Endothelial cell (in vitro differentiated cells): Measurements from ENCODE around the gene ARPC5. TPM values are rescaled to one million over a fixed set of nuclear protein-coding genes. Genes with fewer than 3 reads are reported as not detected.

Source experiments
- DNase-seq: peaks from one replicate; pipeline ENCODE4 v3.0.0; 2021; ENCODE audit warnings: low spot score
- H3K27ac Mint-ChIP-seq: one replicate; pipeline ENCODE4 v1.8.0; 2021; ENCODE audit warnings: mixed read lengths, inconsistent platforms; ENCODE audit not compliant: unreplicated experiment
- H3K27me3 Mint-ChIP-seq: one replicate; pipeline ENCODE4 v1.8.0; 2021; ENCODE audit warnings: mild to moderate bottlenecking, moderate library complexity, mixed read lengths, inconsistent platforms; ENCODE audit not compliant: unreplicated experiment
- H3K36me3 Mint-ChIP-seq: one replicate; pipeline ENCODE4 v1.8.0; 2021; ENCODE audit warnings: mild to moderate bottlenecking, low read depth, mixed read lengths, inconsistent platforms; ENCODE audit not compliant: unreplicated experiment
- H3K4me1 Mint-ChIP-seq: one replicate; pipeline ENCODE4 v1.8.0; 2021; ENCODE audit warnings: mild to moderate bottlenecking, mixed read lengths, inconsistent platforms; ENCODE audit not compliant: unreplicated experiment
- H3K4me3 Mint-ChIP-seq: one replicate; pipeline ENCODE4 v1.8.0; 2021; ENCODE audit warnings: mild to moderate bottlenecking, mixed read lengths, inconsistent platforms; ENCODE audit not compliant: unreplicated experiment
- H3K9me3 Mint-ChIP-seq: one replicate; pipeline ENCODE4 v1.8.0; 2021; ENCODE audit warnings: mixed read lengths, inconsistent platforms; ENCODE audit not compliant: unreplicated experiment
- CTCF ChIP-seq: fragments of 200-600 bp; sonication (generic); IDR thresholded peaks from one replicate; pipeline ENCODE4 v1.5.0; 2021; ENCODE audit warnings: antibody characterized with exemption; ENCODE audit not compliant: unreplicated experiment
- total RNA-seq: library from RNA; stranded (reverse); fragmentation: NEBNext Ultra II Directional; extraction: Animal tissue kit (Norgen Biotek cat#: 25700); gene quantifications from one replicate; pipeline ENCODE4 v1.2.1, GENCODE V29; 2021; ENCODE audit not compliant: unreplicated experiment

The ARPC5 gene
- total RNA-seq, 1 donor from 2014 or later = 142 TPM

GRCh38 chr1:183588827-183589226 is 46.8 kb downstream of the ARPC5 start:
- Mint-ChIP-seq H3K9me3 (no peaks in the 10 kb centered on the region), H3K27ac (no peak overlapping the region), H3K4me1 (peaks cover 12% of the 10 kb centered on the region)

GRCh38 chr1:183586926-183587325 is 48.7 kb downstream of the ARPC5 start:
- Mint-ChIP-seq H3K27ac (no peak overlapping the region), H3K4me1 (peaks cover 10% of the 10 kb centered on the region), H3K36me3 (no peaks in the 10 kb centered on the region), H3K9me3 (no peaks in the 10 kb centered on the region), H3K4me3 (no peak overlapping the region), H3K27me3 (no peaks in the 10 kb centered on the region)
- DNase-seq = no peak
- TF ChIP-seq CTCF = no peak

More at GRCh38 chr1:183588827-183589226, 46.8 kb downstream of the ARPC5 start:
- no peak for DNase-seq
- Mint-ChIP-seq H3K27me3 (peaks cover 3% of the 10 kb centered on the region), H3K4me3 (no peak overlapping the region), H3K36me3 (peaks cover 3% of the 10 kb centered on the region)
- no peak for TF ChIP-seq CTCF

DNA sequence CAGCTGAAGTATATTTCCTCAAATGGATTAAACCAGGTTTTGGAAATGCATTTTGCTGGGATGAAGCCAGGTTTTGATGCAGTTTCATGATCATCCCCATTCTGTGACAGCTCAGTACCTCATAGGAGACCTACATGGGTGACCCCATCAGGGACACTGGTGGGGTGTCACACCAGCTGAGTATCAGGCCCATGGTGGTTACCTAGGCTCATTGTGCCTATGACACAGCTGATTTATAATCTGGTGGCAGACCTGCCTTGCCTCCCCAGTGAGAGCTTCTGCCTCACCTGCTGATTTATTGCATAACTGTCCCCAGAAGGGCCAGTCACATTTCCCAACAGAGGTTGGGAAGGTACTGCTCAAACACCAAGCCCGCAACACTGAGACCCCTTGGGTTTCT is 49.1 kb downstream of the ARPC5 start:
- Mint-ChIP-seq H3K27ac (no peak overlapping the region), H3K4me1 (peaks cover 13% of the 10 kb centered on the region), H3K4me3 (no peak overlapping the region), H3K27me3 (no peaks in the 10 kb centered on the region), H3K9me3 (no peaks in the 10 kb centered on the region), H3K36me3 (no peaks in the 10 kb centered on the region)
- TF ChIP-seq CTCF = no peak
- no peak for DNase-seq

GRCh38 chr1:183585038-183585437 is 50.5 kb downstream of the ARPC5 start:
- Mint-ChIP-seq H3K27me3 (no peaks in the 10 kb centered on the region), H3K4me1 (peaks cover 13% of the 10 kb centered on the region), H3K27ac (no peak overlapping the region), H3K36me3 (no peaks in the 10 kb centered on the region), H3K4me3 (no peak overlapping the region), H3K9me3 (no peaks in the 10 kb centered on the region)
- TF ChIP-seq CTCF = no peak
- DNase-seq = no peak

DNA sequence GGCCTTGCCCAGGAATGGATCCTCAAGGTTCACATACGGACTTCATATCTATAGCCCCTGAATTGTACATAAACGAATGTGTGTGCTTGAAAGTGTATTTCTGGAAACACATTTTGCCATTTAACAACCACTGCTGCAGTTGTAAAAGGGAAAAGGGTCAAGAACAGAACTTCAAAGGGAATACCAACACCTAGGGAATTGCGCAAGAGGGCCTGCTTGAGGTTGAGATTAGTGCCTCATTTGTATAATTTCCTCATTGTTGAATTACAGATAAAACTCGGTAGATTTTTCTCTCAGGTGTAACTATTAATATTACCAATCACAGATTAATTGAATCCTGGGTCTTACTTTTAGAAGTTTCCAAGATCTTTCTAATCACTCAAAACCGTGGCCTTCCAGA is 51.4 kb downstream of the ARPC5 start:
- H3K4me1 Mint-ChIP-seq = peaks cover 17% of the 10 kb centered on the region
- no peak for DNase-seq
- H3K9me3 Mint-ChIP-seq = no peaks in the 10 kb centered on the region
- no peaks in the 10 kb centered on the region for H3K27me3 Mint-ChIP-seq
- no peak for TF ChIP-seq CTCF
- no peaks in the 10 kb centered on the region for H3K36me3 Mint-ChIP-seq
- no peak overlapping the region for H3K4me3 Mint-ChIP-seq
- H3K27ac Mint-ChIP-seq = no peak overlapping the region
